Measurements from ENCODE around the gene MCM5.
"Not testable (repeated sequence)": the region's sequence is repeated elsewhere in the genome, so short reads cannot be mapped to it uniquely, and the experiment has no call there.

The MCM5 gene

GRCh38 chr22:35449829-35450689, 50.1 kb downstream of the MCM5 start:
- in situ Hi-C loops (cut with HindIII; ENCODE audit: low sequenced_read_pairs) = loop anchor here (25.0 kb wide), 1 partner anchor 487 kb away; no protein-coding TSS in a partner anchor

- in situ Hi-C loops (cut with HindIII; ENCODE audit: low sequenced_read_pairs) = no loop called here
Measured at GRCh38 chr22:35450824-35451569, 51.1 kb downstream of the MCM5 start.

- in situ Hi-C loops (cut with HindIII; ENCODE audit: low sequenced_read_pairs) = no loop called here
Measured at GRCh38 chr22:35451592-35451991, 51.7 kb downstream of the MCM5 start.

- in situ Hi-C loops (cut with HindIII; ENCODE audit: low sequenced_read_pairs) = no loop called here
Measured at GRCh38 chr22:35452351-35452781, 52.4 kb downstream of the MCM5 start.

- in situ Hi-C loops (cut with HindIII; ENCODE audit: low sequenced_read_pairs) = no loop called here
Measured at GRCh38 chr22:35452810-35453743, 53.1 kb downstream of the MCM5 start.

GRCh38 chr22:35454416-35455054, 54.6 kb downstream of the MCM5 start:
- in situ Hi-C loops (cut with HindIII; ENCODE audit: low sequenced_read_pairs) = no loop called here

GRCh38 chr22:35455529-35455928, 55.6 kb downstream of the MCM5 start:
- in situ Hi-C loops (cut with HindIII; ENCODE audit: low sequenced_read_pairs) = no loop called here

- in situ Hi-C loops (cut with HindIII; ENCODE audit: low sequenced_read_pairs) = no loop called here
Measured at GRCh38 chr22:35456757-35457156, 56.8 kb downstream of the MCM5 start.

- in situ Hi-C loops (cut with HindIII; ENCODE audit: low sequenced_read_pairs) = no loop called here
Measured at GRCh38 chr22:35457729-35458546, 58.0 kb downstream of the MCM5 start.

GRCh38 chr22:35458547-35459422, 58.8 kb downstream of the MCM5 start:
- in situ Hi-C loops (cut with HindIII; ENCODE audit: low sequenced_read_pairs) = no loop called here

- in situ Hi-C loops (cut with HindIII; ENCODE audit: low sequenced_read_pairs) = no loop called here
Measured at GRCh38 chr22:35459423-35459894, 59.5 kb downstream of the MCM5 start.

- in situ Hi-C loops (cut with HindIII; ENCODE audit: low sequenced_read_pairs) = not testable (repeated sequence)
Measured at GRCh38 chr22:35459976-35460375, 60.0 kb downstream of the MCM5 start.

- in situ Hi-C loops (cut with HindIII; ENCODE audit: low sequenced_read_pairs) = no loop called here
Measured at GRCh38 chr22:35460688-35461087, 60.7 kb downstream of the MCM5 start.

- in situ Hi-C loops (cut with HindIII; ENCODE audit: low sequenced_read_pairs) = no loop called here
Measured at GRCh38 chr22:35462498-35463230, 62.7 kb downstream of the MCM5 start.

GRCh38 chr22:35463231-35463933, 63.4 kb downstream of the MCM5 start:
- in situ Hi-C loops (cut with HindIII; ENCODE audit: low sequenced_read_pairs) = no loop called here

GRCh38 chr22:35464399-35464798, 64.5 kb downstream of the MCM5 start:
- in situ Hi-C loops (cut with HindIII; ENCODE audit: low sequenced_read_pairs) = no loop called here

- in situ Hi-C loops (cut with HindIII; ENCODE audit: low sequenced_read_pairs) = no loop called here
Measured at GRCh38 chr22:35465109-35465701, 65.3 kb downstream of the MCM5 start.
